Sigmoid colon (tissue), 7 donors: ENCODE data around the gene AQR. TPM values are rescaled to one million over a fixed set of nuclear protein-coding genes. Genes with fewer than 3 reads are reported as not detected.

Source experiments
- DNase-seq: peaks from one replicate; pipeline ENCODE4 v3.0.0-alpha.2; 2019
- H3K27ac ChIP-seq, 4 donors: fragments of 200-600 bp; sonication (generic); one replicate each; pipeline ENCODE4 v1.5.1; 2016 to 2019; ENCODE audit warnings: mild to moderate bottlenecking in 1 of 4
- H3K27me3 ChIP-seq, 3 donors: fragments of 200-600 bp; sonication (generic); one replicate each; pipeline ENCODE4 v1.5.1; 2019; ENCODE audit warnings: mild to moderate bottlenecking in 1 of 3
- H3K36me3 ChIP-seq, 4 donors: fragments of 200-600 bp; sonication (generic); one replicate each; pipeline ENCODE4 v1.5.1; 2016 to 2019
- H3K4me1 ChIP-seq, 4 donors: fragments of 200-600 bp; sonication (generic); one replicate each; pipeline ENCODE4 v1.5.1; 2017 to 2019
- H3K4me3 ChIP-seq, 4 donors: fragments of 200-600 bp; sonication (generic); one replicate each; pipeline ENCODE4 v1.5.1; 2017 to 2019; ENCODE audit warnings: mild to moderate bottlenecking in 2 of 4, moderate library complexity in 1 of 4
- H3K9me3 ChIP-seq, 4 donors: fragments of 200-600 bp in 3 of 4; sonication (generic) in 3 of 4; one replicate each; pipeline versions ENCODE4 v1.5.1 to v1.6.1; 2013 to 2019
- CTCF ChIP-seq, 4 experiments: fragments of 450-650 bp in 3 of 4; fragments of 200-600 bp in 1 of 4; IDR thresholded peaks; one replicate each; pipeline ENCODE4 v1.5.1; 2016 to 2019; ENCODE audit warnings: antibody characterized with exemption in 4 of 4, mild to moderate bottlenecking in 3 of 4, moderate library complexity in 2 of 4
- EP300 ChIP-seq, 4 donors: sonication (generic); formaldehyde crosslinking; IDR thresholded peaks; one replicate each; pipeline ENCODE4 v1.6.1; 2017; ENCODE audit warnings: antibody characterized with exemption in 4 of 4
- POLR2A ChIP-seq, 2 donors: fragments of 450-650 bp; IDR thresholded peaks; one replicate each; pipeline ENCODE4 v1.6.1; 2016; ENCODE audit warnings: antibody characterized with exemption in 2 of 2, mild to moderate bottlenecking in 2 of 2, moderate library complexity in 2 of 2
- POLR2AphosphoS5 ChIP-seq, 4 donors: sonication (generic); formaldehyde crosslinking; IDR thresholded peaks; one replicate each; pipeline ENCODE4 v1.6.1; 2017; ENCODE audit warnings: antibody characterized with exemption in 4 of 4
- WGBS, 2 donors: extraction: QIAGEN DNeasy Blood & Tissue Kit; methylation state at CpG; one replicate each; pipeline ENCODE4 v1.1.7; 2013; 5-methylcytosine and 5-hydroxymethylcytosine counted together
- intact Hi-C: fragments of 100-400 bp; cut with DNase I; formaldehyde crosslinking; loops from one replicate; pipeline ENCODE4 v1.15.1; 2023
- polyA plus RNA-seq, 3 donors: library from polyadenylated mRNA; stranded (reverse); fragments of 200-250 nt; gene quantifications; one replicate each; pipeline ENCODE4 v1.2.3, GENCODE V29; 2013
- total RNA-seq, 4 donors: library from RNA; depleted of rRNA; stranded (reverse); fragments of >200 nt; gene quantifications; one replicate each; pipeline ENCODE4 v1.1.0, GENCODE V29; 2016
- donor health status: healthy with polysubstance abuse.
- donor health status: Bipolar disorder and iron deficiency.
- donor health status: healthy.

Gene AQR
- total and polyA plus RNA-seq, 7 donors: 3.7 to 24.2 (median 17.4) TPM

GRCh38 chr15:34802371-34802770 lies 167.2 kb downstream of the AQR start:
- Histone ChIP-seq H3K4me3 (no peak overlapping the region), H3K27me3 (no peaks in the 10 kb centered on the region), H3K36me3 (no peaks in the 10 kb centered on the region), H3K4me1 (peaks cover 0 to 7% (median 0%) of the 10 kb centered on the region in 4 donors), H3K9me3 (no peaks in the 10 kb centered on the region), H3K27ac (no peak overlapping the region)
- intact Hi-C loops: no loop called here
- no peak for DNase-seq
- TF ChIP-seq POLR2AphosphoS5 (IDR thresholded peaks at IDR 0.05) (no peak), POLR2A (IDR thresholded peaks at IDR 0.05) (no peak), EP300 (IDR thresholded peaks at IDR 0.05) (no peak), CTCF (IDR thresholded peaks at IDR 0.05) (no peak)
- 87 to 95% methylated on average over 1 of the region's 1 CpG for WGBS, 2 donors

Other genes starting within 250 kb of the AQR start
- under 1 TPM in 1 of 4 donors, not detected in 3; 0.28 TPM for gene GJD2, start 214.7 kb downstream of the AQR start, total RNA-seq
- gene GJD2, start 214.7 kb downstream of the AQR start, polyA plus RNA-seq: not detected
- 1 to 10 TPM in 2 of 4 donors, under 1 TPM in 2; 0.36 to 3.6 (median 0.93) TPM for gene ACTC1, start 174.2 kb downstream of the AQR start, total RNA-seq
- gene ACTC1, start 174.2 kb downstream of the AQR start, polyA plus RNA-seq: 10 to 100 TPM in 1 of 3 donors, 1 to 10 TPM in 2; 1.2 to 11.1 (median 3.0) TPM
- 10 to 100 TPM; 15.9 to 21.4 (median 19.1) TPM for gene ZNF770, start 18.5 kb upstream of the AQR start, total RNA-seq
- 10 to 100 TPM in 1 of 3 donors, 1 to 10 TPM in 2; 4.8 to 10.7 (median 6.2) TPM for gene ZNF770, start 18.5 kb upstream of the AQR start, polyA plus RNA-seq
- 1 to 10 TPM in 2 of 4 donors, not detected in 2; 1.2 to 2.2 TPM for gene NANOGP8, start 115.6 kb upstream of the AQR start, total RNA-seq
- gene NANOGP8, start 115.6 kb upstream of the AQR start, polyA plus RNA-seq: under 1 TPM in 1 of 3 donors, not detected in 2; 0.15 TPM